ENCODE measurements around the gene ASAP2. TPM values are rescaled to one million over a fixed set of nuclear protein-coding genes. Genes with fewer than 3 reads are reported as not detected.

ASAP2 gene
- total RNA-seq, 2 experiments from 2014 or later, result 0.16 TPM; not detected in 1

DNA sequence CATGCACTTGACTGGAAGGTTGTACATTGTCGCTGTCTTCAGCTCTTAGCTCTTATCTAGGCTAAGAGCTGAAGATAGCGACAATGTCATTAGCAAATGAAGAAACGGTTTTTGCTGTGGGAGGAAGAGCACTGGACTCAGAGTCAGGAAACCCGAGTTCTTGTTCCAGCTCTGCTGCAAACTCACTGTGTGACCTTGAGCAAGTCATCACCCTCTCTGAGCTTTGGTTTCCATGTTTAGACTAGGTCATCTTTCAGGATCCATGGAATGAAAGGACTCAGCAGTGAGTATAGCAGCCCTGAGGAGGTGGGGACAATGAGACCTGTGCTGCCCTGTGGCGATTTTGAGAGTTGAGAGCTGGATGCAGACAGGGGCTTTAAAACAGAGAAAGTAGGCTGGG, 85.3 kb downstream of the ASAP2 start:
- CTCF ChIA-PET, result no interaction called here
- intact Hi-C loops (cut with DNase I, micrococcal nuclease), result no loop called here
- no peaks in the 10 kb centered on the region for H3K36me3 Mint-ChIP-seq (ENCODE audit: low read depth)
- POLR2A ChIA-PET, result no interaction called here
- no peak overlapping the region for H3K27ac Mint-ChIP-seq
- H3K9me3 Mint-ChIP-seq, result no peaks in the 10 kb centered on the region
- Histone ChIP-seq H3K9me3 (ENCODE audit: control insufficient read depth in 1 of 2, insufficient read depth in 1 of 2, low read length in 2 of 2) (no peaks in the 10 kb centered on the region), H3K27me3 (ENCODE audit: control insufficient read depth in 1 of 2, insufficient read depth in 2 of 2, low read length in 2 of 2) (peaks cover 0 to 9% of the 10 kb centered on the region in 2 experiments), H3K36me3 (ENCODE audit: insufficient read depth, low read length) (no peaks in the 10 kb centered on the region), H3K27ac (ENCODE audit: low read depth in 1 of 2, low read length in 2 of 2) (no peak overlapping the region), H3K4me3 (ENCODE audit: low read length) (no peak overlapping the region), H3K4me1 (ENCODE audit: insufficient read depth, low read length) (no peaks in the 10 kb centered on the region)
- TF ChIP-seq, protein P1, sequence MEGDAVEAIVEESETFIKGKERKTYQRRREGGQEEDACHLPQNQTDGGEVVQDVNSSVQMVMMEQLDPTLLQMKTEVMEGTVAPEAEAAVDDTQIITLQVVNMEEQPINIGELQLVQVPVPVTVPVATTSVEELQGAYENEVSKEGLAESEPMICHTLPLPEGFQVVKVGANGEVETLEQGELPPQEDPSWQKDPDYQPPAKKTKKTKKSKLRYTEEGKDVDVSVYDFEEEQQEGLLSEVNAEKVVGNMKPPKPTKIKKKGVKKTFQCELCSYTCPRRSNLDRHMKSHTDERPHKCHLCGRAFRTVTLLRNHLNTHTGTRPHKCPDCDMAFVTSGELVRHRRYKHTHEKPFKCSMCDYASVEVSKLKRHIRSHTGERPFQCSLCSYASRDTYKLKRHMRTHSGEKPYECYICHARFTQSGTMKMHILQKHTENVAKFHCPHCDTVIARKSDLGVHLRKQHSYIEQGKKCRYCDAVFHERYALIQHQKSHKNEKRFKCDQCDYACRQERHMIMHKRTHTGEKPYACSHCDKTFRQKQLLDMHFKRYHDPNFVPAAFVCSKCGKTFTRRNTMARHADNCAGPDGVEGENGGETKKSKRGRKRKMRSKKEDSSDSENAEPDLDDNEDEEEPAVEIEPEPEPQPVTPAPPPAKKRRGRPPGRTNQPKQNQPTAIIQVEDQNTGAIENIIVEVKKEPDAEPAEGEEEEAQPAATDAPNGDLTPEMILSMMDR (IDR thresholded peaks at IDR 0.05), result no peak
- ATAC-seq (ENCODE audit: poor library complexity), result no peak
- H3K27me3 Mint-ChIP-seq, result peaks cover 14% of the 10 kb centered on the region
- no peak overlapping the region for H3K4me3 Mint-ChIP-seq
- DNase-seq, result no peak
- H3K4me1 Mint-ChIP-seq (ENCODE audit: low read depth), result no peaks in the 10 kb centered on the region

DNA sequence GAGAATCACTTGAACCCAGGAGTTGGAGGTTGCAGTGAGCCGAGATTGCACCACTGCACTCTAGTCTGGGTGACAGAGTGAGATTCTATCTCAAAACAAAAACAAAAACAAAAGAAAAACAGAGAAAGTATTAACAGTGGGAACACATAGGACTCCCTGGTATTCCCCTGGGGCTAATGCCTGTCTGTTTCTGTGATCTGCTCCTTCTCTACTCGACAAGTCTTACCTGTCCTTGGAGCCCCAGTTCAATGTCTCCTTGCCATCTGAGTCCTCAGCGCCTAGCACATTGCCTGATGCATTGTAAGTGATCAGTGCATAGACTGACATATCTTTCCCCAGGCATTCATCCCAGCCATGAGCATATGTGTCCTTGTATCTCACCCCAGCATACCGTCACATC, 85.8 kb downstream of the ASAP2 start:
- Mint-ChIP-seq H3K4me3 (no peak overlapping the region), H3K27me3 (peaks cover 11% of the 10 kb centered on the region), H3K36me3 (ENCODE audit: low read depth) (no peaks in the 10 kb centered on the region), H3K27ac (no peak overlapping the region), H3K9me3 (no peaks in the 10 kb centered on the region), H3K4me1 (ENCODE audit: low read depth) (no peaks in the 10 kb centered on the region)
- Histone ChIP-seq H3K27me3 (ENCODE audit: control insufficient read depth in 1 of 2, insufficient read depth in 2 of 2, low read length in 2 of 2) (peaks cover 0 to 9% of the 10 kb centered on the region in 2 experiments), H3K4me3 (ENCODE audit: low read length) (no peak overlapping the region), H3K27ac (ENCODE audit: low read depth in 1 of 2, low read length in 2 of 2) (no peak overlapping the region), H3K36me3 (ENCODE audit: insufficient read depth, low read length) (no peaks in the 10 kb centered on the region), H3K4me1 (ENCODE audit: insufficient read depth, low read length) (no peaks in the 10 kb centered on the region), H3K9me3 (ENCODE audit: control insufficient read depth in 1 of 2, insufficient read depth in 1 of 2, low read length in 2 of 2) (no peaks in the 10 kb centered on the region)
- TF ChIP-seq, protein P1 (IDR thresholded peaks at IDR 0.05), result no peak
- no peak for DNase-seq
- intact Hi-C loops (cut with DNase I, micrococcal nuclease), result no loop called here
- ChIA-PET CTCF (no interaction called here), POLR2A (no interaction called here)
- ATAC-seq (ENCODE audit: poor library complexity), result no peak

DNA sequence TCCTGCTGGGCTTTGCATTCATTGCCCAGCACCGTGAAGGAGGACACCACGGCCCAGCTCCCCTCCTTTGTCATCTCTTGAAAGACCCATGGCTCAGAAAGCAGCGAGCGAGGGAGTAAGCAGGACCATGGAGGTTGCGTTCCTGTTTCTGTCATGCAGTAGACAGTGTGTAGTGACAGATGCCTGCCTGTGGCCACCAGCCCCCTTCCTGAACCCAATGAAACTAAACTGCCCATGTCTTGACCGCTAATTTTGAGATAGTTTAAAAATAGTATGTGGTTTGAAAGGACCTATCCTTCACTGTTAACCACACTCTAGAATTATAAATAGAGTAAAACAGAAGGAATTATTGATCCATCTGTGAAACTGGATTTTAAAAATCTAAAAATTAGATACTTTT, 88.2 kb downstream of the ASAP2 start:
- H3K4me1 ChIP-seq (ENCODE audit: insufficient read depth, low read length), result no peaks in the 10 kb centered on the region
- no peaks in the 10 kb centered on the region for H3K4me1 Mint-ChIP-seq (ENCODE audit: low read depth)
- CTCF ChIA-PET, result no interaction called here
- POLR2A ChIA-PET, result no interaction called here
- H3K27ac ChIP-seq (ENCODE audit: low read depth in 1 of 2, low read length in 2 of 2), result no peak overlapping the region
- DNase-seq (no peak), ATAC-seq (ENCODE audit: poor library complexity) (no peak)
- H3K27ac Mint-ChIP-seq, result no peak overlapping the region
- H3K27me3 Mint-ChIP-seq, result peaks cover 11% of the 10 kb centered on the region
- intact Hi-C loops (cut with DNase I, micrococcal nuclease), result no loop called here
- no peak overlapping the region for H3K4me3 ChIP-seq (ENCODE audit: low read length)
- H3K36me3 Mint-ChIP-seq (ENCODE audit: low read depth), result no peaks in the 10 kb centered on the region
- TF ChIP-seq, protein P1 (IDR thresholded peaks at IDR 0.05), result no peak
- H3K9me3 Mint-ChIP-seq, result no peaks in the 10 kb centered on the region
- no peaks in the 10 kb centered on the region for H3K9me3 ChIP-seq (ENCODE audit: control insufficient read depth in 1 of 2, insufficient read depth in 1 of 2, low read length in 2 of 2)
- H3K27me3 ChIP-seq (ENCODE audit: control insufficient read depth in 1 of 2, insufficient read depth in 2 of 2, low read length in 2 of 2), result peaks cover 0 to 6% of the 10 kb centered on the region in 2 experiments
- no peak overlapping the region for H3K4me3 Mint-ChIP-seq
- H3K36me3 ChIP-seq (ENCODE audit: insufficient read depth, low read length), result no peaks in the 10 kb centered on the region
